Measurements from ENCODE around the gene PARD3.

- no peak for TF ChIP-seq CTCF (IDR thresholded peaks at IDR 0.05; ENCODE audit: extremely low read depth in 1 of 2, insufficient read depth in 1 of 2, low read depth in 1 of 2, low read length in 2 of 2)
- no peak for TF ChIP-seq EZH2 (IDR thresholded peaks at IDR 0.05; ENCODE audit: borderline replicate concordance, low read depth, low read length, severe bottlenecking)
- TF ChIP-seq FOS (IDR thresholded peaks at IDR 0.05; ENCODE audit: borderline replicate concordance, insufficient read depth, low read length), result no peak
Measured at GRCh38 chr10:34166354-34166753, 648.7 kb downstream of the PARD3 start.
